HG02981 (cell line): ENCODE measurements around the gene ITPR2.
A peak's percentile ranks its signal among the peaks of the same experiment; 100 is the strongest.

ENCODE experiments used
- ATAC-seq: cut with Tn5 transposase; IDR thresholded peaks from one replicate; pipeline ENCODE4 v1.9.1; 2021; ENCODE audit warnings: mild to moderate bottlenecking, moderate library complexity; ENCODE audit not compliant: unreplicated experiment

Gene ITPR2

DNA sequence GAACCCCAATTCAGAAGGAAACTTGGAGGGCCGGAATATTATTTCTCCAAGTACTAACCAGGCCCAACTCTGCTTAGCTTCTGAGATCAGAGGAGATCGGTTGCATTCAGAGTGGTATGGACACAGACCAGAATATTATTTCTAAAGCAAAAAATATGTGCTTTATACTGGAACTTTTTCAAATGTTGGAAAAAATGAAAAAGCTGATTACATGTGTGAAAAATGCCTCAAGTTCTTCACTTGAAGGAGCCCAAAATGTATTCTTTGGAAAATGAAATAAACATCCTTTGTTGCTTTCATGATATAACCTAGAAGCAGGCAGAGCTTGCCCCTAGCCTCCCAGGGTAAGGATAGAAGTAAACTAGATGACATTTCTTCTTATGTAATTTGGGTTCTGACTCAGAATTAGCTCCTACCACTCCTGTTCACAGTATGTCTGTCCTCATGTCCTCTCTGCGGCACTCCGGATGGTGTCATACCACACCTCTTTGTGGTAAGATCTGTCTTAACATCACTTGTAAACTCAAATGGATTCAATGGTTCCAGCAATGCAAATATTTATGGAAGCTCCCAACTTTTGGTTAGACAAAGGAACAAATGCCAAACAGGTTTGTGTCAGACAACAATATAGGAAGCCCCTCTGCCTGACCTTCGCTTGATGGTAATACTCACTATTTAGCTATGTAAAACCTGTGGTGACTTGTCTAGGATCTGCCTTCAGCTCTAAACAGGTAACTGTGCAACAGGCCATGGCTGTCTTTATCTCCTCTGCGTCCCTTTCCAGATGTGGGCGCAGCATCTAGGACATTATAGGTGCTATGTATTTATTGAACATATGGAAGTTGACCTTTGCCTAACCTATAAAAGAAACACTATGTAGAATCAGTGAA lies 459.1 kb downstream of the ITPR2 start:
- ATAC-seq: no peak

- ATAC-seq: no peak
These were observed 460.1 kb downstream of the ITPR2 start for GRCh38 chr12:26372866-26373265.

DNA sequence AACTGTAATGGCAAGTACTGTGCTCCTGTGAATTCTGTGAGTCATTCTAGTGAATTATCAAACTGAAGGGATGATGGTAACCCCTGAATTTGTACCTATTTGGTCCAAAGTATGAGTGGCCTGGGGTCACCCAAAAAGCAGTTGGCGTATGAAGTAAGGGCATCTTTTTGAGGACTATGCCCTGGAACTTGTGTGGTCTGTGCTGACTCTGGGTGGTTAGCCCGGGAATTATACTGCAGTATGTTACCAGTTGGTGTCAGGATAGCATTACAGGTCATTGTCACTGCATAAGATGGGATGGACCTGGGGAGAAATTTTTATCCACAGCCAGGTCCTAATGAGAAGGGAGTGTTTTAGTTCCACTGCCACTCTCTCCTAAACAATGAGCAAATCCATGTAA lies 462.9 kb downstream of the ITPR2 start:
- no peak for ATAC-seq

DNA sequence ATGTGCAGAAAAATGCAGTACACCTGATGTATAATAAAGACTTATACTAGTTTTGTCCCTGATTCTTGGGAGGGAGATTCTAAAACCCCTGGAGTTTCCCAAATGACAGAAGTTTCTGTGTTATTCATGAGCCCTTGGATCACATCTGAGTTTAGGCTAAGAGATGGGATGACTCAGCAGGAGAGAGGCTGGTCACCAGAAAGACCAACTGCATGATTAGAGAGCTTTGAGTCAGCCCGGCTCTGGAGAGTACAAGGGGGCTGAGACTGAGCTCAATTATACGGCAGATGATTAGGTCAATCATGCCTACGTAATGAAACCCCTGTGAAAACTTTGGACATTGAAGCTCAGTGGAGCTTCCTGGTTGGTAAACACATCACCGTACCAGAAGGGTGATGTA lies 463.4 kb downstream of the ITPR2 start:
- no peak for ATAC-seq

- ATAC-seq: no peak
These were observed 464.8 kb downstream of the ITPR2 start for GRCh38 chr12:26367991-26368730.

GRCh38 chr12:26361964-26362363 lies 471.0 kb downstream of the ITPR2 start:
- ATAC-seq: no peak

- no peak for ATAC-seq
These were observed 472.9 kb downstream of the ITPR2 start for GRCh38 chr12:26360062-26360461.

GRCh38 chr12:26359576-26359975 lies 473.4 kb downstream of the ITPR2 start:
- ATAC-seq: no peak

DNA sequence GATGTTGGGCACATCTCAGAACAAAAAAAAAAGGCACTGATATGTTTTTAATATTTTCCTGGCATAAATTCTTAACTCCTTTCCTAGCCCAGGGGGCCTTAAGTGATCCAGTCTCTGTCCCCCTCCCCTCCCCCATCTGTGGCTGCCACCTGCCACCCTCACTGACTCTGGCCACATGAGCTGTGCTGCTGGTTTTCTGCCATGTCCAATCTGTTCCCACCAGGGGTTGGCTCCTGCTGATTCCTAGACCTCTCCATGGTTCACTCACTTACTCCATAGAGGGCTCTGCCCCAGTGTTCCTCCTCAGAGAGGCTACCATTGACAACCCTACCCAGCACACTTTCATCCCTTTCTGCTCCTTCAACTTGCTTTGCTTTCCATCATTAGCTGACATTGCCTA lies 474.3 kb downstream of the ITPR2 start:
- ATAC-seq: no peak

DNA sequence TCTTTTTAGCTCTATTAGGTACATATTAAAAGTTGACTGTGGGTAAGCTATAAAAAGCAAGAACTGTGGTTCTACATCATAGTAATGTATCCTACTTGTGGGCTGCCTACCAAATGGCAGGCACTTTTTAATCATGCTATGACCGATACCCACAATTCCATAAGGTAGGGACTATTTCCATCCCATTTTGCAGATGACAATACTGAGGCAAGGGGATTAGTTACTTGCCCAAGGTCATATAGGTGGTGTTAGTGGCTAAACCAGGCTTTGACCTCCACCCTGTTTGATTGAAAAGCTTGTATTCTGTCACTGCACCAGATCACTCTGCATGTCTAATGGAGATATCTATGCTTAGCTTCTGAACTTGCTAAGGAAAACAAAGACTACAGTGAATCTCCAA lies 485.7 kb downstream of the ITPR2 start:
- ATAC-seq: no peak

GRCh38 chr12:26346736-26347135 lies 486.3 kb downstream of the ITPR2 start:
- ATAC-seq: no peak

DNA sequence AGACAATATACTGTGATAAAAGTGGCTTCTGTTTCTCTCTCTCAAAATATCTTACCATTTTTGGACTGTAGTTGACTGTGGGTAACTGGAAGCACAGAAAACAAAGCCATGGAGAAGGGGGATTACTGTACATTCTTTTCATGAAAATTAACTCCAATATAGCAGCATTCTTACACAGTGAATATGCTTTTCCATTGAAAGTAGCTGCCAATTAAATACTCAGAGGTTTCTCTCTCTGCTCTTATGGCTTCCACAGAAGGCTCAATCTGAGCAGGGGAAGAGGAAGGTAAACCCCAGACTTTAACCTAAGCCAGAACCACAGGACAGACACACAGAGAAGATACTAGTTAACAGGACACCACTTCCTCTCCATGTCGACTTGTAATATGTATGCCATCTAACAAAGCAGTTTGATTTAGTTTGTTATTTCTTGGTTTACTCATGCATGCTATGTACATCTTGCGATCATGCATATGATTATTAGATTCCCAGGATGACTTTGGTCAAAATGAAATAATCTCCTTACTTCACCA lies 487.5 kb downstream of the ITPR2 start:
- ATAC-seq: no peak

- ATAC-seq: no peak
These were observed 491.5 kb downstream of the ITPR2 start for GRCh38 chr12:26341491-26341890.

- ATAC-seq: peak; percentile 46
These were observed 492.3 kb downstream of the ITPR2 start for GRCh38 chr12:26340649-26341048.

DNA sequence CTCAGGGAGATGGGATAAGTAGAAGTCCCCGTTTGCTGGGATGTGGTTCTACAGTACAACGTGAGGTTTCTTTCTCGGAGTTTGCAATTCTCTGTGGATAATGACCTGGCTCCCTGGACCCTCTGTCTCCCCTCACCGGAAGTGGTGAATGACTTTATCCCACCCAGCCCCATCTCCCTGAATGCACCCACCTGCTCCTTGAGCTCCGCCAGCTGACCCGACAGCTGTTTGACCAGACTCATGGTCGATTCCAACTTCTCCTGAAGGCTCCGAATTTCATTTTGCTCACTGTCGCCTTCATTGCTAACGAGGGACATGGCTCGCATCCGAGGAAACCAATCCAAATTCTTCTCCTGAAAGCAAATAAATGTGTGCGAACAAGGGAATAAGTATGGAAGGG lies 493.0 kb downstream of the ITPR2 start:
- no peak for ATAC-seq

GRCh38 chr12:26338586-26339572 lies 494.1 kb downstream of the ITPR2 start:
- ATAC-seq: no peak

DNA sequence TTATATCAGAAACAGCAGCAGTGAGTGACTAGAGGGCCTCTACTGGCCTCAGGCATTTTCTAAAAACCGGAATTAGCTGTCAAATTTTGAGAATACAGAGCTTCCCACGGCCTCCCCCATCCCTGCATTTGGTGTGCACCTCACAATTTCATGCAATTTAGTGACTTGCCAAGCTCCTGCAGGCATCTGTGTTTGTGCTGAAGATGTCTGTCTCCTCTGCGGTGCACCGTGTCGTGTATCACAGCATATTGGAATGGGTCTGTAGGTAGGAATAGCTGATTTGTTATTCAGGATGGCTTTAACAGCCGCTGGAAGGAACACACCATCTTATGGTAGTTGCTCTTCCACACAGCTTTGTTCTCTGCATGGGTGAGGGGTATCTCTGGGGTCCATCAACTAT lies 497.3 kb downstream of the ITPR2 start:
- ATAC-seq: no peak

DNA sequence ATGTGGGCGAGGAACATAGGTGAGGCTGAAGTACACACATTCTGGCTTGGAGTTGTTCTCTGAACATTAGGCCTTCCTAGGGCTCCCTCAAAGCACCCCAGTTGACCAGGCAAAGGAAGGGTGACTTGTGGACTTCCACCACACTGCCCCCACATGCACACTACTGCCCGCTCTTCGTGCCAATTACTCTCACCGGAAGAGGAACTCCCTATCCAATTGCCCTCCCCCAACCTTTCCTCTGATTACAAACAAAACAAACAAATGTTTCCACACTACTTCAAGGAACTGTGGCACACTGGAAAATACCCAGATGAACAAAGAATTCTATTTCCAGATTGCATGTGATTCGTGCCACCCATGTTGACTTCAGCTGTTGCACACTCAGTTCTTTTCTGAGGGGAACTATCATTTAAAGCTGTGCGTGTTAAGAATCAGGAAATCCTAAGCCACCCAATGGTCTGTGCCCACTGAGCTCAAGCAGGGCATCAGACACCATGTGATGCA lies 498.3 kb downstream of the ITPR2 start:
- no peak for ATAC-seq

DNA sequence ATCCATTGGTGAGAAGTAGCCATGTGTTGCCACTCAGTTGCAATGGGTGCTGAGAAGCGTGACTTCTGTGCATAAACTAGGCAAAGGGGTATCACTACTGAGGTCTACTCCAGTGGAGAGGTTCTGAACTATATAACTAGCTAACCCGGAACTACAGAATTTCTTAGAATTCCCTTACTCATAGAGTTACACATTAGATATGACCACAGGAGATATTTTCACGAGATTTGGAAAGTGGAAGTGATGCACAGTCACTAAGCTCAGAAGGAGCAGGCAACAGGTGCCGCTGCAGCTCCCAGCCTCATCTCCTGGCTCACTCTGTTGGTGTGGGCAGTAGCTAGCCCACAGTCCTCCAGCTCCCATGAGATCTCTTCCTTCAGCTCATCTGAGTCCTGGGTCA lies 501.0 kb downstream of the ITPR2 start:
- ATAC-seq: no peak

GRCh38 chr12:26331136-26331535 lies 501.9 kb downstream of the ITPR2 start:
- no peak for ATAC-seq
